GM18526 (cell line): ENCODE data around the gene SETBP1.

Source experiments
- POLR2A ChIP-seq: IDR thresholded peaks from 3 replicates; pipeline ENCODE4 v1.6.1; 2011; ENCODE audit not compliant: insufficient read length; ENCODE audit errors: extremely low read depth

The SETBP1 gene

DNA sequence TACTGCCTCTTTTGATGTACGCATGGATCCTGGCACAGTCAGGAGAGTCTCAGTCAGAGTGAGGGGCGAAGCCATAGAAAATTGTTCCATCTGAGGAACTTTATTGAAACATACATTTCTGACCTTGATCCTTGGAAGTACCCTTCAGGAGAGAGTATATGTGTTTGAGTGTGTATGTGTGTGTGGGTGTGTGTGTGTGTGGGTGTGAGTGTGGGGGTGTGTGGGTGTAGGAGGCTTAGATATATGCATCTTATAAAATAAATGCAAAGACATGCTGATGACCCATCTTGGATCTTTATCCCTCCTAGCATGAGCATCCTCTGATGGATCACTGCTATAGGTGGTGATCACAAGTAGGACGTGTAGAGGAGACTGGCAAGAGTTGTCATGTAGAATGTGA, 93.5 kb downstream of the SETBP1 start:
- TF ChIP-seq POLR2A = no peak

- no peak for TF ChIP-seq POLR2A
These were observed 96.9 kb downstream of the SETBP1 start for GRCh38 chr18:44777457-44778192.

DNA sequence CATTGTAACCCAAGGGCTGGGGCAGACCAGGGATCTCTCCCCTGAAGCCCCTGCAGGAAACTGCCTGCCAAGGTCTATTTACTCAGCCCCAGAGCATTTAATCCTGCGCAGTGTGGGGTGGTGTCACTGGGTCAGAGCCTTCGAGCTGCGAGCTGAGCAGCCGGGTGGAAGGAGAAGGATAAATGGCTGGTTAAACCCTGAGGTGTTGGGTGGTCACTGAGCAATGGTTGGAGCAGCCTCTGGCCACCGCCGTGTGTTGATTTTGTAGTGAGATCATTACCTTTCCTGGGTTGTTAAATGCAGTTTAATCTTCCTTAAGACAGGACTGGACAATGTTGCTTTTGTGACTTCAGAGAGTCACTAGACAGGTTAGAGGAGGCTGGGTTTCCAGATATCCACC, 98.1 kb downstream of the SETBP1 start:
- TF ChIP-seq POLR2A = no peak

GRCh38 chr18:44779753-44780292, 99.1 kb downstream of the SETBP1 start:
- TF ChIP-seq POLR2A = no peak

- TF ChIP-seq POLR2A = no peak
These were observed 101.2 kb downstream of the SETBP1 start for GRCh38 chr18:44781886-44782285.

GRCh38 chr18:44782617-44783016, 101.9 kb downstream of the SETBP1 start:
- TF ChIP-seq POLR2A = no peak

DNA sequence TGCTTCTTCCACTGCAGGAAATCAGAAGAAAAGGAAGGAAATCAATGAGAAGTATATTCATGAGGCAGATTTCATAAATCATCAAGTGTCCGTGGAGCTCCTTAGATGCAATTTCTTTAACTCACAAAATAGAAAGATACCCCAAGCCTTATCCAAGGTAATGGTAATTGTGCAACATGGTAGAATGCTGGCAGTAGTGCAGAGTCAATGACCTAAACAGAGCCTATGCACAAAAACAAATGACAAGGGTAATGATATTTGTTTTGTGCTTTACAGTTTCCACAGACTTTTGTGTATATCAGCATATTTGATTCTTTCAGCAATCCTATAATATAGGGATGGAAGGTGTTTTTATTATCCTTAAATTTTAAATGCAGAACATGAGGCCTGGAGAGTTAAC, 102.7 kb downstream of the SETBP1 start:
- TF ChIP-seq POLR2A = no peak

GRCh38 chr18:44786257-44786656, 105.6 kb downstream of the SETBP1 start:
- TF ChIP-seq POLR2A = no peak

- no peak for TF ChIP-seq POLR2A
These were observed 106.0 kb downstream of the SETBP1 start for GRCh38 chr18:44786688-44787087.

DNA sequence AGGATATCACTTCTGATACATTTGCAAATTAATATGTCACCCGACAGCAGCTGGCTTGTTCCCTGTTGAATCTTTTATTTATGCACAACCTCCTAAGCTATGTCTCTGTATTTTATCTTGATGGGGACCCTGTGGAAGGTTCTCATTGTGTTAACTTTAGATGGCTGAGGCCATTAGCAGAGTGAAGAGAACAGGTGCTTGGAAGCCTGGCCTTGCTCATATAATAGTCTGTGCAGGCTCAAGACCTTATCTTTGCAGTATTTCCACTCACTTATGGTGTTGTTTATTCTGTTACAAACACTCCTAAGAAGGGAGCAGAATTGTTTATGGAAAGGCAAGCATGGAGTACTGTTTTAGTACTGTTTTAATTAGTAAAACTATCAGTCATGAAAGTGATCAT, 107.6 kb downstream of the SETBP1 start:
- TF ChIP-seq POLR2A = no peak

DNA sequence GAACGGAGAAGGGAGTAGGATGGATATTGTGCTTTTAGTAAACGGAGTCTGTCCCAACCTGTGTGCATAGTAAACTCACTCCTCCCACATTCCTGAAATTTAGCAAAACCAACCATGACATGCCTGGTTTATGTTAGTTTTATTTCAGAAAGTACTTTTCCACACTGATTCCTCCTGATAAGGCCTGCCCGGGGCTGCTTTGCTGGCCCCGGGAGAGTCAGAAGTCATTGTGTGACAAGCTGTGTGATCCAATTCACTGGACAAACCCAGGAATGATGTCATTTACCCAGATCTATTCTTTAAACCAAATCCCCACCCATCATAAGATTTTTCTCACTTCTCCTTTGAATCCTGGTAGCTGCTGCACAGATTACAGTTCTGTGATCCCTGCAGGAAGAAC, 109.0 kb downstream of the SETBP1 start:
- TF ChIP-seq POLR2A = no peak

DNA sequence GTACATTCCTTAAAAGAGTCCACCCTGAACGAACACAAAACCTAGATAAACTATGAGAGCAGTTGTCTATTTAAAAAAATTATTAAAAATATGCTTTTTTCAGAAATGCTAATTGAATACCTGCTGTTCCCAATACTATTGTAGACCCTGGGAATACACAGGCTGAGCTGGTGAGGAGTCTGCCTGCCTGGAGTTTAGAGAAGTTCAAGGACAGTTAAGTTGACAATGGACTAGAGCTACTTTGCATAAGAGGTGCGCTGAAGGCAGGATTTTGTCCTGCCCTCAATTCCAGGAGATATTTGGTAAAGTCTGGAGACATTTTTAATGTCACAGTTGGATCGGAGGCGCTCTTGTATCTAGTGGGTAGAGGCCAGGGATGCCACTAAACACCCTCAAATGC, 110.2 kb downstream of the SETBP1 start:
- TF ChIP-seq POLR2A = no peak

DNA sequence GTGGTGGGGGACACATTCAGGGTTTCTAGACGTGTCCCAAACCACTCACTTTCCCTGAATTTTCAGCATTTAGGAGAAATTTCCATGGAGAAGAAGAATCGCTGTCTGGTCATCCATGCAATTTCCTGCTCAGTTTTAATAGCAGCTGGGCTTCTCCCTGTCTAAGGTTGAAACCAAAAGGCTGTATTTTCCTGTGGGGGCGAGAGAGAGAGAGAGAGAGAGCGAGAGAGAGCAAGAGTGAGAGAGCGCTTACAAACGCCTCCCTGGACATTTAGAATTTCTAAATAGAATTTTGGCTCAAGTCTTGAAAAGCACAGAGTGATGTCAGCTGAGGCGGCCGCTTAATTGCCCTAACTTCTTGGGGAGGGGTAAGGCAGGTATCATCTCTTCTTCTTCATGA, 110.8 kb downstream of the SETBP1 start:
- no peak for TF ChIP-seq POLR2A

GRCh38 chr18:44792456-44793061, 111.9 kb downstream of the SETBP1 start:
- no peak for TF ChIP-seq POLR2A

GRCh38 chr18:44793194-44793593, 112.5 kb downstream of the SETBP1 start:
- no peak for TF ChIP-seq POLR2A

DNA sequence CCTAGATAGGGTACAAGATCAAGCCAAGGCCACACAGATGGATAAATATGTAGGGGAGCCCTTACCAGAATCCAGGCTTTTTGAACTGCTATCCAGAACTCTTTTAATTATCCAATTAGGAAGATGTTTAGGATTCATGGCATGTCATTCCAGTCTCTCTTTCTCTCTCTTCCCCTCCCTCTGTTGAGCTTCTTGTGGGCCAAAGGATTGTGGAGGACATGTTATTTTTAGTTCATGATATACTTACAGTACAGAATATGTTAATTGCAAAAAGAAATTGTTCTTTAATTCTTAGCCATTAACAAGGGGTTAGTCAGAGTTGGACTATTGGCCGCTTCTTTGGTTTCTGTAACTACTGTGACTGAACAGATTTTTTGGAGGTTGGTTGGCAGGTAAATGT, 113.0 kb downstream of the SETBP1 start:
- no peak for TF ChIP-seq POLR2A

GRCh38 chr18:44795241-44795640, 114.6 kb downstream of the SETBP1 start:
- no peak for TF ChIP-seq POLR2A
